ENCODE measurements around the gene PUDP. TPM values are rescaled to one million over a fixed set of nuclear protein-coding genes. Genes with fewer than 3 reads are reported as not detected.
A peak's percentile ranks its signal among the peaks of the same experiment; 100 is the strongest.

Gene PUDP
- total RNA-seq, 4 donors from 2014 or later, result 5.3 to 16.1 (median 5.6) TPM

GRCh38 chrX:7132335-7133049 is 15.5 kb downstream of the PUDP start:
- TF ChIP-seq EP300 (IDR thresholded peaks at IDR 0.05) (no peak), POLR2AphosphoS5 (IDR thresholded peaks at IDR 0.05) (no peak), CTCF (IDR thresholded peaks at IDR 0.05) (peak; percentile 24 to 35), POLR2A (IDR thresholded peaks at IDR 0.05) (no peak)
- H3K36me3 ChIP-seq, result no peaks in the 10 kb centered on the region
- no peak overlapping the region for H3K27ac ChIP-seq
- H3K27me3 ChIP-seq, result no peaks in the 10 kb centered on the region
- no peaks in the 10 kb centered on the region for H3K9me3 ChIP-seq
- no peaks in the 10 kb centered on the region for H3K4me1 ChIP-seq
- no peak for DNase-seq (ENCODE audit: low spot score in 2 of 2)
- H3K4me3 ChIP-seq, result no peak overlapping the region
- WGBS, result 66% methylated on average over 3 of the region's 3 CpGs

- no peaks in the 10 kb centered on the region for H3K4me1 ChIP-seq
- no peaks in the 10 kb centered on the region for H3K9me3 ChIP-seq
- WGBS, result 78% methylated on average over 13 of the region's 13 CpGs
- no peak overlapping the region for H3K27ac ChIP-seq
- H3K4me3 ChIP-seq, result no peak overlapping the region
- H3K27me3 ChIP-seq, result no peaks in the 10 kb centered on the region
- H3K36me3 ChIP-seq, result no peaks in the 10 kb centered on the region
- TF ChIP-seq POLR2AphosphoS5 (IDR thresholded peaks at IDR 0.05) (no peak), POLR2A (IDR thresholded peaks at IDR 0.05) (no peak)
- DNase-seq (ENCODE audit: low spot score in 2 of 2), result no peak
Measured at GRCh38 chrX:7131621-7132020, 16.3 kb downstream of the PUDP start.

GRCh38 chrX:7127056-7127455 is 20.9 kb downstream of the PUDP start:
- H3K27ac ChIP-seq, result no peak overlapping the region
- WGBS, result 94% methylated on average over 2 of the region's 2 CpGs
- H3K9me3 ChIP-seq, result no peaks in the 10 kb centered on the region
- DNase-seq (ENCODE audit: low spot score in 2 of 2), result no peak
- no peaks in the 10 kb centered on the region for H3K4me1 ChIP-seq
- H3K27me3 ChIP-seq, result no peaks in the 10 kb centered on the region
- TF ChIP-seq EP300 (IDR thresholded peaks at IDR 0.05), result no peak
- no peak for TF ChIP-seq CTCF (IDR thresholded peaks at IDR 0.05)
- TF ChIP-seq POLR2A (IDR thresholded peaks at IDR 0.05), result no peak
- no peak for TF ChIP-seq POLR2AphosphoS5 (IDR thresholded peaks at IDR 0.05)
- no peaks in the 10 kb centered on the region for H3K36me3 ChIP-seq
- H3K4me3 ChIP-seq, result no peak overlapping the region

GRCh38 chrX:7120878-7121219 is 27.1 kb downstream of the PUDP start:
- DNase-seq (ENCODE audit: low spot score in 2 of 2), result no peak
- Histone ChIP-seq H3K4me3 (no peak overlapping the region), H3K36me3 (no peaks in the 10 kb centered on the region), H3K9me3 (no peaks in the 10 kb centered on the region), H3K27ac (no peak overlapping the region), H3K4me1 (no peaks in the 10 kb centered on the region), H3K27me3 (no peaks in the 10 kb centered on the region)
- 27% methylated on average over 2 of the region's 2 CpGs for WGBS
- TF ChIP-seq POLR2A (IDR thresholded peaks at IDR 0.05), result no peak
- no peak for TF ChIP-seq EP300 (IDR thresholded peaks at IDR 0.05)
- TF ChIP-seq POLR2AphosphoS5 (IDR thresholded peaks at IDR 0.05), result no peak
- TF ChIP-seq CTCF (IDR thresholded peaks at IDR 0.05), result no peak

- no peaks in the 10 kb centered on the region for H3K27me3 ChIP-seq
- DNase-seq (ENCODE audit: low spot score in 2 of 2), result no peak
- WGBS, result 94% methylated on average over 7 of the region's 7 CpGs
- no peaks in the 10 kb centered on the region for H3K4me1 ChIP-seq
- no peak for TF ChIP-seq EP300 (IDR thresholded peaks at IDR 0.05)
- TF ChIP-seq POLR2AphosphoS5 (IDR thresholded peaks at IDR 0.05), result no peak
- TF ChIP-seq POLR2A (IDR thresholded peaks at IDR 0.05), result no peak
- TF ChIP-seq CTCF (IDR thresholded peaks at IDR 0.05), result no peak
- H3K36me3 ChIP-seq, result no peaks in the 10 kb centered on the region
- no peak overlapping the region for H3K4me3 ChIP-seq
- no peaks in the 10 kb centered on the region for H3K9me3 ChIP-seq
- no peak overlapping the region for H3K27ac ChIP-seq
Measured at GRCh38 chrX:7119950-7120877, 27.7 kb downstream of the PUDP start.
